ENCODE measurements around the gene PTGES2. TPM values are rescaled to one million over a fixed set of nuclear protein-coding genes. Genes with fewer than 3 reads are reported as not detected.

The PTGES2 gene
- total and polyA plus RNA-seq, 2 of the 13 experiments (the other 11 are each of a cell fraction or from before 2014, with no cell fraction given), result 63.7 to 79.8 TPM

- 0 out of 4 replicates have a peak, but pooled peaks of 1 of the 2 experiments have one; percentile 15 for TF ChIP-seq NR2F1 (CRISPR knock-in tag; IDR thresholded peaks at IDR 0.05)
- TF ChIP-seq ZNF691 (CRISPR knock-in tag; IDR thresholded peaks at IDR 0.05; ENCODE audit: borderline replicate concordance, low read depth), result peak; percentile 67; the same call in 1 of the 2 replicates
- 0 out of 2 replicates have a peak, but pooled peaks have one; percentile 11 for TF ChIP-seq TCF7 (IDR thresholded peaks at IDR 0.05; ENCODE audit: low read depth)
- 0 out of 2 replicates have a peak, but pooled peaks have one; percentile 46 for TF ChIP-seq ZBTB7A (CRISPR knock-in tag; IDR thresholded peaks at IDR 0.05)
- TF ChIP-seq SNAI1 (CRISPR knock-in tag; IDR thresholded peaks at IDR 0.05; ENCODE audit: borderline replicate concordance), result peak; percentile 44; the same call in 1 of the 2 replicates
- TF ChIP-seq ZMYM3 (CRISPR knock-in tag; IDR thresholded peaks at IDR 0.05), result peak; percentile 83
- peak; percentile 64; the same call in 1 of the 2 replicates for TF ChIP-seq BRD4 (CRISPR knock-in tag; IDR thresholded peaks at IDR 0.05)
- no peak for TF ChIP-seq HOXD1 (CRISPR knock-in tag; IDR thresholded peaks at IDR 0.05)
- TF ChIP-seq, protein P1, sequence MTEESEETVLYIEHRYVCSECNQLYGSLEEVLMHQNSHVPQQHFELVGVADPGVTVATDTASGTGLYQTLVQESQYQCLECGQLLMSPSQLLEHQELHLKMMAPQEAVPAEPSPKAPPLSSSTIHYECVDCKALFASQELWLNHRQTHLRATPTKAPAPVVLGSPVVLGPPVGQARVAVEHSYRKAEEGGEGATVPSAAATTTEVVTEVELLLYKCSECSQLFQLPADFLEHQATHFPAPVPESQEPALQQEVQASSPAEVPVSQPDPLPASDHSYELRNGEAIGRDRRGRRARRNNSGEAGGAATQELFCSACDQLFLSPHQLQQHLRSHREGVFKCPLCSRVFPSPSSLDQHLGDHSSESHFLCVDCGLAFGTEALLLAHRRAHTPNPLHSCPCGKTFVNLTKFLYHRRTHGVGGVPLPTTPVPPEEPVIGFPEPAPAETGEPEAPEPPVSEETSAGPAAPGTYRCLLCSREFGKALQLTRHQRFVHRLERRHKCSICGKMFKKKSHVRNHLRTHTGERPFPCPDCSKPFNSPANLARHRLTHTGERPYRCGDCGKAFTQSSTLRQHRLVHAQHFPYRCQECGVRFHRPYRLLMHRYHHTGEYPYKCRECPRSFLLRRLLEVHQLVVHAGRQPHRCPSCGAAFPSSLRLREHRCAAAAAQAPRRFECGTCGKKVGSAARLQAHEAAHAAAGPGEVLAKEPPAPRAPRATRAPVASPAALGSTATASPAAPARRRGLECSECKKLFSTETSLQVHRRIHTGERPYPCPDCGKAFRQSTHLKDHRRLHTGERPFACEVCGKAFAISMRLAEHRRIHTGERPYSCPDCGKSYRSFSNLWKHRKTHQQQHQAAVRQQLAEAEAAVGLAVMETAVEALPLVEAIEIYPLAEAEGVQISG (CRISPR knock-in tag; IDR thresholded peaks at IDR 0.05), result peak; percentile 47; the same call in 1 of the 2 replicates
- TF ChIP-seq HMG20A (CRISPR knock-in tag; IDR thresholded peaks at IDR 0.05; ENCODE audit: borderline replicate concordance), result peak; percentile 76; the same call in 1 of the 2 replicates
- 0 out of 2 replicates have a peak, but pooled peaks have one; percentile 39 for TF ChIP-seq ZNF678 (CRISPR knock-in tag; IDR thresholded peaks at IDR 0.05)
- no peak for TF ChIP-seq ZMAT3 (CRISPR knock-in tag; conservative IDR thresholded peaks at IDR 0.05)
- TF ChIP-seq MED1 (CRISPR knock-in tag; IDR thresholded peaks at IDR 0.05), result peak; percentile 88
- no peak for TF ChIP-seq KAT7 (CRISPR knock-in tag; IDR thresholded peaks at IDR 0.05; ENCODE audit: borderline replicate concordance)
- TF ChIP-seq, protein P2, sequence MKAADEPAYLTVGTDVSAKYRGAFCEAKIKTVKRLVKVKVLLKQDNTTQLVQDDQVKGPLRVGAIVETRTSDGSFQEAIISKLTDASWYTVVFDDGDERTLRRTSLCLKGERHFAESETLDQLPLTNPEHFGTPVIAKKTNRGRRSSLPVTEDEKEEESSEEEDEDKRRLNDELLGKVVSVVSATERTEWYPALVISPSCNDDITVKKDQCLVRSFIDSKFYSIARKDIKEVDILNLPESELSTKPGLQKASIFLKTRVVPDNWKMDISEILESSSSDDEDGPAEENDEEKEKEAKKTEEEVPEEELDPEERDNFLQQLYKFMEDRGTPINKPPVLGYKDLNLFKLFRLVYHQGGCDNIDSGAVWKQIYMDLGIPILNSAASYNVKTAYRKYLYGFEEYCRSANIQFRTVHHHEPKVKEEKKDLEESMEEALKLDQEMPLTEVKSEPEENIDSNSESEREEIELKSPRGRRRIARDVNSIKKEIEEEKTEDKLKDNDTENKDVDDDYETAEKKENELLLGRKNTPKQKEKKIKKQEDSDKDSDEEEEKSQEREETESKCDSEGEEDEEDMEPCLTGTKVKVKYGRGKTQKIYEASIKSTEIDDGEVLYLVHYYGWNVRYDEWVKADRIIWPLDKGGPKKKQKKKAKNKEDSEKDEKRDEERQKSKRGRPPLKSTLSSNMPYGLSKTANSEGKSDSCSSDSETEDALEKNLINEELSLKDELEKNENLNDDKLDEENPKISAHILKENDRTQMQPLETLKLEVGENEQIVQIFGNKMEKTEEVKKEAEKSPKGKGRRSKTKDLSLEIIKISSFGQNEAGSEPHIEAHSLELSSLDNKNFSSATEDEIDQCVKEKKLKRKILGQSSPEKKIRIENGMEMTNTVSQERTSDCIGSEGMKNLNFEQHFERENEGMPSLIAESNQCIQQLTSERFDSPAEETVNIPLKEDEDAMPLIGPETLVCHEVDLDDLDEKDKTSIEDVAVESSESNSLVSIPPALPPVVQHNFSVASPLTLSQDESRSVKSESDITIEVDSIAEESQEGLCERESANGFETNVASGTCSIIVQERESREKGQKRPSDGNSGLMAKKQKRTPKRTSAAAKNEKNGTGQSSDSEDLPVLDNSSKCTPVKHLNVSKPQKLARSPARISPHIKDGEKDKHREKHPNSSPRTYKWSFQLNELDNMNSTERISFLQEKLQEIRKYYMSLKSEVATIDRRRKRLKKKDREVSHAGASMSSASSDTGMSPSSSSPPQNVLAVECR (CRISPR knock-in tag; IDR thresholded peaks at IDR 0.05; ENCODE audit: borderline replicate concordance), result peak; percentile 66; the same call in 1 of the 2 replicates
- TF ChIP-seq ZNF629 (CRISPR knock-in tag; conservative IDR thresholded peaks at IDR 0.05), result peak; percentile 66; the same call in 1 of the 2 replicates
- TF ChIP-seq SALL1 (CRISPR knock-in tag; IDR thresholded peaks at IDR 0.05), result peak; percentile 94
- 0 out of 2 replicates have a peak, but pooled peaks have one; percentile 71 for TF ChIP-seq ZFP36L1 (CRISPR knock-in tag; IDR thresholded peaks at IDR 0.05)
- no peak for TF ChIP-seq NONO (IDR thresholded peaks at IDR 0.05)
- peak; percentile 42; the same call in 1 of the 2 replicates for TF ChIP-seq NONO (CRISPR knock-in tag; conservative IDR thresholded peaks at IDR 0.05)
- peak; percentile 62; the same call in 1 of the 2 replicates for TF ChIP-seq ZSCAN21 (CRISPR knock-in tag; IDR thresholded peaks at IDR 0.05; ENCODE audit: borderline replicate concordance)
Measured at GRCh38 chr9:128104171-128104618, 23.3 kb downstream of the PTGES2 start (continued).
